ES-I3 (cell line): ENCODE results near the gene TFPT.
"Not testable (repeated sequence)": the region's sequence is repeated elsewhere in the genome, so short reads cannot be mapped to it uniquely, and the experiment has no call there.

Experiments used
- H3K36me3 ChIP-seq: 2 replicates; pipeline ENCODE4 v1.6.1; 2013; ENCODE audit warnings: mild to moderate bottlenecking, low read length, control low read depth, moderate library complexity; ENCODE audit not compliant: insufficient read depth
- H3K4me1 ChIP-seq: 2 replicates; pipeline ENCODE4 v1.6.1; 2013; ENCODE audit warnings: mild to moderate bottlenecking, control low read depth, low read length; ENCODE audit not compliant: insufficient read depth
- H3K9ac ChIP-seq: 2 replicates; pipeline ENCODE4 v1.6.1; 2013; ENCODE audit warnings: low read depth, mild to moderate bottlenecking, low read length, moderate library complexity
- H3K9me3 ChIP-seq: 2 replicates; pipeline ENCODE4 v1.6.1; 2013; ENCODE audit warnings: mild to moderate bottlenecking, low read length, moderate library complexity; ENCODE audit not compliant: control insufficient read depth, insufficient read depth

The TFPT gene

GRCh38 chr19:54095859-54096616, 19.4 kb downstream of the TFPT start:
- H3K9me3 ChIP-seq, H3K4me1 ChIP-seq, H3K36me3 ChIP-seq: not testable (repeated sequence)
- H3K9ac ChIP-seq, result peak overlapping the region; percentile 87

DNA sequence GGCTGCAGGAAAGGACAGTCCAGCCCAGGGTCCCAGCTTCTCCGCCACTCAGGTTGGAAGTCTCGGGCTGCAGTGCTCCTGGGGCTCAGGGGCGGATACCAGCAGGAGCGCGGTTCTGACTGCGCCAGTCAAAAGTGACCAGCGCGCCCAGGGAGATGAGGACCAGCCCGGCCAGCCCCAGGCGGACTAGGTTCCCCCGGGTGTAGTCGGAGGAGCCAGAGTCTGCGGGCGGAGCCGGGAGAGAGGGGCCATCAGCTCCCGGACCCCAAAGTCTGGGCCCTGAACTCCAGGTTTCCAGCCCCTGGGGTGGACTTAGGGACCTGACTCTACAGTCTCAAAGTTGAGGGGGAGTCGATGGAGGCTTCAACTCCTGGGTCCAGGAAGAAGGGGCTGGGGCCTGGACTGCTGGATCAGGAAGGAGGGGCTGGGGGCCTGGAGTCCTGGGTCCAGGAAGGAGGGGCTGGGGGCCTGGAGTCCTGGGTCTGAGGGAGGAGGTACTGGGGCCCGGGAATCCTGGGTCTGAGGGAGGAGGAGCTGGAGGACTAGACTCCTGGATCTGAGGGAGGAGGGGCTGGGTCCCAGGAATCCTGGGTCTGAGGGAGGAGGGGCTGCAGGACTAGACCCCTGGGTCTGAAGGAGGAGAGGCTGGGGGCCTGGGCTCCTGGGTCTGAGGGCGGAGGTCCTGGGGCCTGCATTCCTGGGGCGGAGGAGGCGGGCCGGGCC, 20.2 kb downstream of the TFPT start:
- Histone ChIP-seq H3K9me3 (peaks cover 4% of the 10 kb centered on the region; the same call in 1 of the 2 replicates), H3K9ac (peak overlapping the region; percentile 87), H3K36me3 (no peaks in the 10 kb centered on the region), H3K4me1 (peaks cover 3% of the 10 kb centered on the region; the same call in 1 of the 2 replicates)

- Histone ChIP-seq H3K9ac (peak overlapping the region; percentile 87; the same call in 1 of the 2 replicates), H3K4me1 (no peaks in the 10 kb centered on the region), H3K36me3 (no peaks in the 10 kb centered on the region), H3K9me3 (peaks cover 4% of the 10 kb centered on the region; the same call in 1 of the 2 replicates)
Measured at GRCh38 chr19:54094426-54095000, 20.9 kb downstream of the TFPT start.

DNA sequence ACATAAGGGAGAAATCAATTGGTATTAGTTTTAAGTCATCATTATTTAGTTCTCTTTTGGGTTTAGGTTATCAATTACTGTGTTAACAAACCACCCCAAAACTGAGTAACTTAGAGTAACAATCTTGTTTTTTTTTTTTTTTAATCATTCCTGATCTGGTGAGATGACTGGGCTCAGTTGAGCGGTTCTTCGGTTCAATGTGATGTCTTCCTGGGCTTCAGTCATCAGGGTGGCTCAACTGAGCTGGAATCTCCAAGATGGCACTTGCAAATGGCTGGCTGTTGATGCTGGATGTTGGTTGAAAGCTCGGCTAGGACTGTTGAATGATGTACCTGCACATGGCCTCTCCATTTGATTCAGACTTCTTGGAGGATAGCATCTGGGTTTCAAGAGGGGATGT, 31.0 kb downstream of the TFPT start:
- peaks cover 24% of the 10 kb centered on the region for H3K9me3 ChIP-seq
- H3K9ac ChIP-seq, result no peak overlapping the region
- no peaks in the 10 kb centered on the region for H3K4me1 ChIP-seq
- no peaks in the 10 kb centered on the region for H3K36me3 ChIP-seq

DNA sequence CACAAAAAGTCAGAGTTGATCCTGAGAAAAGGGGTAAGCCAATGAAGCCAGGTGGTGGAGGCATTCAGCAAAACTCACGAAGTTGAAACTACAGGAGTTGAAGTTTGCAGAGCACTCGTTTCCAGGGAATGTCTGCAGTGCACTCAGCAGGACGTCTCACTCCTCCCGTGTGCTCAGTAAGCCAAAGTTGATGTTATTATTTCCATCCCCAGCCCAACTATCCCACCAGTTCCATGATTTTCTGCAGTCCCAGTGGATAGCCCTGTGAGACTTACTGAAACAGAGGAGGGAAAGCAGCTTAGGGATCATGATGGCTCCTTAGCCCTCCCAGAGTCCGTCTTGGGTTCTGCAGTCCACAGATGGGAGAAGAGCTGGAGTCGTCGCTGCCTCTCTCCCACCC, 34.4 kb downstream of the TFPT start, which contains the start of gene TARM1:
Gene TARM1, minus strand, starts transcription at position 334 of the 400 bp plus-strand sequence. Its CDS starts 25 bp downstream, at position 309.
- no peaks in the 10 kb centered on the region for H3K4me1 ChIP-seq
- no peak within 1 kb of the TSS for H3K9ac ChIP-seq
- H3K36me3 ChIP-seq, result no peaks in the 10 kb centered on the region
- H3K9me3 ChIP-seq, result peaks cover 20% of the 10 kb centered on the region

GRCh38 chr19:54077334-54077733, 38.1 kb downstream of the TFPT start:
- Histone ChIP-seq H3K4me1 (no peaks in the 10 kb centered on the region), H3K9ac (no peak overlapping the region), H3K36me3 (no peaks in the 10 kb centered on the region), H3K9me3 (peaks cover 7% of the 10 kb centered on the region; the same call in 1 of the 2 replicates)

GRCh38 chr19:54074851-54075250, 40.6 kb downstream of the TFPT start:
- Histone ChIP-seq H3K9me3 (no peaks in the 10 kb centered on the region), H3K9ac (no peak overlapping the region), H3K36me3 (no peaks in the 10 kb centered on the region)

GRCh38 chr19:54073829-54074228, 41.6 kb downstream of the TFPT start:
- Histone ChIP-seq H3K36me3 (no peaks in the 10 kb centered on the region), H3K9me3 (no peaks in the 10 kb centered on the region), H3K4me1 (no peaks in the 10 kb centered on the region), H3K9ac (no peak overlapping the region)

More at GRCh38 chr19:54074851-54075250, 40.6 kb downstream of the TFPT start:
- H3K4me1 ChIP-seq, result no peaks in the 10 kb centered on the region

- H3K9me3 ChIP-seq, result peaks cover 2% of the 10 kb centered on the region; the same call in 1 of the 2 replicates
- no peaks in the 10 kb centered on the region for H3K36me3 ChIP-seq
- no peaks in the 10 kb centered on the region for H3K4me1 ChIP-seq
- no peak overlapping the region for H3K9ac ChIP-seq
Measured at GRCh38 chr19:54069470-54069869, 46.0 kb downstream of the TFPT start.

GRCh38 chr19:54063350-54064116, 51.9 kb downstream of the TFPT start, which contains the start of gene VSTM1:
Gene VSTM1, minus strand, starts transcription at chr19:54063897. Its CDS starts 120 bp downstream, at chr19:54063777.
- 0 out of 2 replicates have a peak, but pooled peaks cover 2% of the 10 kb centered on the region for H3K9me3 ChIP-seq
- H3K36me3 ChIP-seq, result no peaks in the 10 kb centered on the region
- no peak within 1 kb of the TSS for H3K9ac ChIP-seq
- H3K4me1 ChIP-seq, result no peaks in the 10 kb centered on the region

DNA sequence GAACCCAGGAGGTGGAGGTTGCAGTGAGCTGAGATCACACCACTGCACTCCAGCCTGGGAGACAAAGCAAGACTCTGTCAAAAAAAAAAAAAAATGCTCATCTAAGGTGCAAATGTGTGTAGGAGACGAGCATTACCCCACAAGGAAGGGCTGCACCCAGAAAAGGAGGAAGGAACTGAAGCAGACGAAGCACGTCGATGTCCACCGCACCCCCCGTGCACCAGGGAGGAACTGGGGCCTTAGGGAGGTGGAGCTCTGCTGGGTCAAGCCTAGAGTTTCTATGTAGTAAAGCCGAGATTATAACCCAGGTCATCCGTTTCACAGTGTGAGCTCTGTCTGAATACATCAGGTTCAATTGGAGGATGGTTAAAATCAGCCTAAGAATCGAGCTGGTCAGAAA, 52.8 kb downstream of the TFPT start:
- no peaks in the 10 kb centered on the region for H3K36me3 ChIP-seq
- no peaks in the 10 kb centered on the region for H3K4me1 ChIP-seq
- H3K9ac ChIP-seq, result no peak overlapping the region
- H3K9me3 ChIP-seq, result 0 out of 2 replicates have a peak, but pooled peaks cover 2% of the 10 kb centered on the region
